WERI-Rb-1 (cell line): ENCODE results near the gene MROH8.

Experiments
- DNase-seq: peaks from one replicate; pipeline ENCODE4 v3.0.0-alpha.2; 2020
- H3K27ac ChIP-seq: fragments of 250-450 bp; sonication (Bioruptor Pico); 2 replicates; pipeline ENCODE4 v1.5.1; 2020; ENCODE audit warnings: mild to moderate bottlenecking, moderate library complexity
- H3K27me3 ChIP-seq: fragments of 250-450 bp; sonication (Bioruptor Pico); 2 replicates; pipeline ENCODE4 v1.5.1; 2021; ENCODE audit warnings: mild to moderate bottlenecking, low read depth, moderate library complexity; ENCODE audit not compliant: insufficient read depth, severe bottlenecking
- H3K36me3 ChIP-seq: fragments of 250-450 bp; sonication (Bioruptor Pico); 2 replicates; pipeline ENCODE4 v1.5.1; 2020; ENCODE audit warnings: mild to moderate bottlenecking, moderate library complexity
- H3K4me3 ChIP-seq: 2 replicates; pipeline ENCODE4 v1.5.1; 2011; ENCODE audit warnings: low read depth, mild to moderate bottlenecking, control low read depth, low read length
- H3K9me3 ChIP-seq: fragments of 250-450 bp; sonication (Bioruptor Pico); 2 replicates; pipeline ENCODE4 v1.5.1; 2021; ENCODE audit warnings: mild to moderate bottlenecking, moderate library complexity; ENCODE audit not compliant: severe bottlenecking
- CTCF ChIP-seq: IDR thresholded peaks from 2 replicates; pipeline ENCODE4 v1.5.1; 2011; ENCODE audit warnings: low read depth, mild to moderate bottlenecking, control low read depth, inconsistent platforms, low read length

Gene MROH8

GRCh38 chr20:37194621-37195417, 15.5 kb upstream of the MROH8 start:
- DNase-seq, result no peak
- H3K4me3 ChIP-seq, result no peak overlapping the region
- H3K27me3 ChIP-seq, result no peaks in the 10 kb centered on the region
- H3K27ac ChIP-seq, result no peak overlapping the region
- no peak for TF ChIP-seq CTCF
- H3K9me3 ChIP-seq, result no peaks in the 10 kb centered on the region
- H3K36me3 ChIP-seq, result peaks cover 55% of the 10 kb centered on the region

- TF ChIP-seq CTCF, result no peak
- H3K36me3 ChIP-seq, result peaks cover 55% of the 10 kb centered on the region
- H3K9me3 ChIP-seq, result no peaks in the 10 kb centered on the region
- DNase-seq, result no peak
- H3K27me3 ChIP-seq, result no peaks in the 10 kb centered on the region
- no peak overlapping the region for H3K27ac ChIP-seq
- no peak overlapping the region for H3K4me3 ChIP-seq
Observed at GRCh38 chr20:37193821-37194220, 14.5 kb upstream of the MROH8 start.

- no peak for DNase-seq
- no peak overlapping the region for H3K4me3 ChIP-seq
- no peak overlapping the region for H3K27ac ChIP-seq
- no peaks in the 10 kb centered on the region for H3K9me3 ChIP-seq
- TF ChIP-seq CTCF, result no peak
- no peaks in the 10 kb centered on the region for H3K27me3 ChIP-seq
- H3K36me3 ChIP-seq, result peaks cover 52% of the 10 kb centered on the region
Observed at GRCh38 chr20:37193226-37193625, 13.9 kb upstream of the MROH8 start.

- H3K9me3 ChIP-seq, result no peaks in the 10 kb centered on the region
- H3K4me3 ChIP-seq, result no peak overlapping the region
- peaks cover 54% of the 10 kb centered on the region for H3K36me3 ChIP-seq
- peak; percentile 91 for TF ChIP-seq CTCF
- peak overlapping the region; percentile 28; the same call in 1 of the 2 replicates for H3K27ac ChIP-seq
- H3K27me3 ChIP-seq, result no peaks in the 10 kb centered on the region
- DNase-seq, result peak; percentile 86
Observed at GRCh38 chr20:37192137-37192854, 12.9 kb upstream of the MROH8 start.

- no peak for TF ChIP-seq CTCF
- Histone ChIP-seq H3K27ac (no peak overlapping the region; the same call in 1 of the 2 replicates), H3K9me3 (no peaks in the 10 kb centered on the region), H3K27me3 (no peaks in the 10 kb centered on the region), H3K4me3 (no peak overlapping the region), H3K36me3 (peaks cover 60% of the 10 kb centered on the region)
- peak; percentile 19 for DNase-seq
Observed at GRCh38 chr20:37190354-37191112, 11.2 kb upstream of the MROH8 start.
